Lower lobe of right lung (tissue), 2 donors: ENCODE data around the gene ZNF484. TPM values are rescaled to one million over a fixed set of nuclear protein-coding genes. Genes with fewer than 3 reads are reported as not detected.
"Not testable (repeated sequence)": the region's sequence is repeated elsewhere in the genome, so short reads cannot be mapped to it uniquely, and the experiment has no call there.

ENCODE experiments used
- ATAC-seq, 2 donors: fragments of 200-7000 bp; cut with Tn5 transposase; one replicate each; pipeline ENCODE4 v1.9.1; 2020 to 2022; ENCODE audit warnings: mild to moderate bottlenecking in 2 of 2, moderate library complexity in 2 of 2
- DNase-seq: peaks from one replicate; pipeline ENCODE4 v3.0.0-alpha.2; 2020
- H3K27ac ChIP-seq: fragments of 200-600 bp; one replicate; pipeline ENCODE4 v1.8.0; 2022
- H3K27me3 ChIP-seq: fragments of 200-600 bp; one replicate; pipeline ENCODE4 v1.8.0; 2022; ENCODE audit warnings: low read depth
- H3K36me3 ChIP-seq: fragments of 200-600 bp; one replicate; pipeline ENCODE4 v1.8.0; 2022; ENCODE audit warnings: mild to moderate bottlenecking
- H3K4me1 ChIP-seq: fragments of 200-600 bp; one replicate; pipeline ENCODE4 v1.8.0; 2022
- H3K4me3 ChIP-seq: fragments of 200-600 bp; one replicate; pipeline ENCODE4 v1.8.0; 2022; ENCODE audit warnings: mild to moderate bottlenecking
- H3K9me3 ChIP-seq: fragments of 200-600 bp; one replicate; pipeline ENCODE4 v1.8.0; 2022
- intact Hi-C: fragments of 100-400 bp; cut with DNase I; formaldehyde crosslinking; loops from one replicate; pipeline ENCODE4 v1.11.0; 2022
- total RNA-seq: library from RNA; stranded (reverse); fragmentation: NEBNext Ultra II Directional; extraction: Animal tissue kit (Norgen Biotek cat#: 25700); gene quantifications from one replicate; pipeline ENCODE4 v1.2.1, GENCODE V29; 2021
- TF ChIP-seq, protein P1 (sequence below): fragments of 200-600 bp; IDR thresholded peaks from one replicate; pipeline ENCODE4 v1.8.0; 2022; ENCODE audit warnings: antibody characterized with exemption, mild to moderate bottlenecking
- donor health status: DM: no; HTN: yes; CAD: no; lungs with severe emphysema.

The ZNF484 gene
- total RNA-seq, 1 donor from 2014 or later = 9.0 TPM

DNA sequence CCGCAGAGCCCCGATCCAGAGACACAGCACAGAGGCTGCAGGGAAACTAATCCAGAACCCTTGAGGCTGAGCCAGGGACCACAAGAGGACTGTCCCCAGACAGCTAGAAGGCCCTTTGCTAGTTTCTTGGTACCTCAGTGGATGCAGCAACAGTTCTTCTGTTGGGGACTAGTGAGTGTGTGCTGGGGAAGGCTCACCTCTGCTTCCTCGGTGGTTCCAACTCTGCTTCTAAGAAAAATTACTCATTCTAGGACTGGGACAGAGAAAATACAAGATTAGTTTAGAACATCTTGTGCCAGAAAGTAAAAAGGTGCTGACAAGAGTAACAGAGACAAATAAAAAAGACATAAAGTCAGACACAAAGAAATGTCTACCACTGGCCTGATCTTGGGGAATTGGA lies 19.5 kb upstream of the ZNF484 start:
- ATAC-seq = no peak
- TF ChIP-seq, protein P1, sequence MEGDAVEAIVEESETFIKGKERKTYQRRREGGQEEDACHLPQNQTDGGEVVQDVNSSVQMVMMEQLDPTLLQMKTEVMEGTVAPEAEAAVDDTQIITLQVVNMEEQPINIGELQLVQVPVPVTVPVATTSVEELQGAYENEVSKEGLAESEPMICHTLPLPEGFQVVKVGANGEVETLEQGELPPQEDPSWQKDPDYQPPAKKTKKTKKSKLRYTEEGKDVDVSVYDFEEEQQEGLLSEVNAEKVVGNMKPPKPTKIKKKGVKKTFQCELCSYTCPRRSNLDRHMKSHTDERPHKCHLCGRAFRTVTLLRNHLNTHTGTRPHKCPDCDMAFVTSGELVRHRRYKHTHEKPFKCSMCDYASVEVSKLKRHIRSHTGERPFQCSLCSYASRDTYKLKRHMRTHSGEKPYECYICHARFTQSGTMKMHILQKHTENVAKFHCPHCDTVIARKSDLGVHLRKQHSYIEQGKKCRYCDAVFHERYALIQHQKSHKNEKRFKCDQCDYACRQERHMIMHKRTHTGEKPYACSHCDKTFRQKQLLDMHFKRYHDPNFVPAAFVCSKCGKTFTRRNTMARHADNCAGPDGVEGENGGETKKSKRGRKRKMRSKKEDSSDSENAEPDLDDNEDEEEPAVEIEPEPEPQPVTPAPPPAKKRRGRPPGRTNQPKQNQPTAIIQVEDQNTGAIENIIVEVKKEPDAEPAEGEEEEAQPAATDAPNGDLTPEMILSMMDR = no peak
- no peaks in the 10 kb centered on the region for H3K27me3 ChIP-seq
- no peaks in the 10 kb centered on the region for H3K9me3 ChIP-seq
- no peak overlapping the region for H3K27ac ChIP-seq
- DNase-seq = no peak
- H3K36me3 ChIP-seq = no peaks in the 10 kb centered on the region
- no peaks in the 10 kb centered on the region for H3K4me1 ChIP-seq
- intact Hi-C loops = no loop called here
- no peak overlapping the region for H3K4me3 ChIP-seq

DNA sequence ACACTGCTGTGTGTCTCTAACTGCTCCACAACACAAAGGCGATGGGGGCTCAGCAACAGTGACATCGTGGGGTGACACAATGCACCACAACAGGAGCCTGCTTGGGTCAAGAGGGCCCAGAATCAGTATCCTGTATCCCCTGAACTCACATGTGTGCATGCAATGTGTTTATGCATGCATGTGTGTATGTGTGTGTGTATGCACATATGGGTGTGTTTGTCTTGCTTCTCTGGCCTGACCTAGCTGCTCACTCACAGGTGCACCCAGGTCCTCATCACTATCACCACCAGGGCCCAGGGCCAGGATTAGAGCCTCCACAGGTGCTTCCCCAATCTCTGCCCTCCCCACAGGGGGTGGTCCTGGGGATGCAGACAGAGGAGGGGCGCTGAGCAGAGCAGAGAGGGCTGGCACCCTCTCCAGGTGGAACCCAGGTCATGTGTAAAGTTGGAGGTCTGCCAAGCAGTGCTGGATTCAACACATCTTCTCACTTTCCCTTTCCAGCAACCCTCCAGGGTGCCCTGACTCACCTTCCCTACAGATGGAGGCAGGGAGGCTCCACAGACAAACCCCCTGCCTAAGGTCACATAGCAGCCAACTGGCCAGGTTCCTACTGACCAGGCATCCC lies 18.1 kb upstream of the ZNF484 start:
- no peaks in the 10 kb centered on the region for H3K36me3 ChIP-seq
- no peak for DNase-seq
- ATAC-seq = no peak
- no peak overlapping the region for H3K4me3 ChIP-seq
- H3K4me1 ChIP-seq = no peaks in the 10 kb centered on the region
- H3K27me3 ChIP-seq = no peaks in the 10 kb centered on the region
- no peak overlapping the region for H3K27ac ChIP-seq
- intact Hi-C loops = no loop called here
- H3K9me3 ChIP-seq = no peaks in the 10 kb centered on the region
- TF ChIP-seq, protein P1 = no peak

DNA sequence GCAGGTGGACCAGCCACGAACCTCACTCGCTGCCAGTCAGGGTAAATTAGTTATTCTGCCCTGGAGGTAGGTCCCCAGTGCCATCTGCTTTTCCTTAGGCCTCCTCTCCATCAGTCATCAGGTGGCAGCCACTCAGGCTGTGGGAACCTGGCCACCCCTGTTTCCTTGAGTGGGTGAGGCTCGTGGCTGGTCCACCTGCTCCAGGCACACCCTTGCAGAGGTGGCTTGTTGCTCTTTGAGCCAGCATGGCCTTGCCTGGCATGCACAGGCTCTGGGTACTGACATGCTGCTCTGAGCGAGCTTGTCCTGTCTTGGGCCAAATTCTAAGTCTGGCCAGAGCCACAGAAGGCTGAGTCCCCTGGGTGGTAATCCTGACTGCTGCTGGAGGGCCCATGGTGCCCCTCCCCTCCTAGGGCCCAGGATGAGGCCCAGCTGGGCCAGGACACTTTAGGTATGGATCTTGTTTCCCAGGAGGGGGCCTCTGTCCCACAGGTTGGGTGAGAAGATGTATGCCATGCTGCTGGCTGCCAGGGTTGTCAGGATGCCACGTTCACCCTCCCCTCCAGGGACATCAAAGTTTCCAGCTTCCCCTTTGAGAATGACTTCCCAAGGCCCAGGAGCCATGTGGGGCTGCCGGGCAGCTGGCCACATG lies 17.0 kb upstream of the ZNF484 start:
- no peak overlapping the region for H3K4me3 ChIP-seq
- H3K9me3 ChIP-seq = no peaks in the 10 kb centered on the region

DNA sequence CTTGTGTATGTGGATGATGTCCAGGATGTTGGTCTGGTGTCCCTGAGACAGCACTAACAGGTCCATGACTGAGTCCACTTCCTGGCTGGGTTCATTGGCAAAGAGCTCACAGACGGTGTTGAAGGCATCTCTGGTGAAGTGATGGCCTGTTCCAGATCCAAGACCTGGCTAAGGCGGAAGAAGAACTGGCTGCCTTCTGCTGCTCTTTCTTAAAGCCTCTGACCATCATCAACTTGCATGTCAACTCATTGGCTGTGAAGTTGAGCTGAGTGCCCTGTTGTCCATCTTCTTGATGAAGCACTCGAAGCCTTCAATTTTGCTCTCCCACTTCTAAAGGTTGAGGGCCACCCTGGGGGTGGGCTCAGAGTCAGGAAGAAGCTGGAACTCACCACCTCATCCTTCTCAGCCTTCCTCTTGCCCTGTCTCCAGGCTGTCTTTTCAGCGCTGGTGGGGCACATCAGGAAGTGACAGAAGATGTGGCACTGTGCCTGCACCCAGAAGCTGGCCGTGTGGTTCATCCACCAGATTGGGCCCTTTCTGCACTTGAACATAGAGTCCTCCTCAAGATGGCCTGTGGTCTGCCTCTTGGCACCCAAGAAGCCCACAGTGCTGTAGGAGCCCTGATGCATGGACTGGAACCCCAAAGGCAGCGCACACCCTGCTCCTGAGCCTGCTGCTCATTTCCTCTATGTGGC lies 16.2 kb upstream of the ZNF484 start:
- H3K36me3 ChIP-seq, H3K27me3 ChIP-seq, H3K4me1 ChIP-seq, ATAC-seq, H3K27ac ChIP-seq, intact Hi-C loops, H3K9me3 ChIP-seq, DNase-seq, H3K4me3 ChIP-seq: not testable (repeated sequence)

More for the DNA sequence above, 17.0 kb upstream of the ZNF484 start:
- H3K27me3 ChIP-seq = no peaks in the 10 kb centered on the region
- TF ChIP-seq, protein P1 = no peak
- no peak for DNase-seq
- H3K36me3 ChIP-seq = no peaks in the 10 kb centered on the region
- H3K4me1 ChIP-seq = no peaks in the 10 kb centered on the region
- no peak overlapping the region for H3K27ac ChIP-seq
- ATAC-seq = no peak
- intact Hi-C loops = no loop called here

DNA sequence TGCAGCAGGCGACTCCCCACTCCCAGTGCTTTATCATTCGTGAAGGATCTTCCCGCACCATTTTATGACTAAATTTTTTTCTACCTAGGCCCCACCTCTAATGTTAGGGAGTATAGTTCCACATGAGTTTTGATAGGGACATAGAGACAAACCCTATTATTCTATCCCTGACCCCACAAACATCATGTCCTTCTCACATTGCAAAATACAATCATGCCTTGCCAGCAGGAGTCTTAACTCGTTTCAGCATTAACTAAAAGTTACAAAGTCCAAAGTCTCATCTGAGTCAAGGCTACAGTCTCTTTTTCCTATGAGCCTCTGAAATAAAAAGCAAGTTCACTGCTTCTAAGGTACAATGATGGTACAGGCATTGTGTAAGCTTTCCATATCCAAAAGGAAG lies 14.4 kb upstream of the ZNF484 start:
- H3K4me3 ChIP-seq, H3K27me3 ChIP-seq, ATAC-seq, H3K27ac ChIP-seq, H3K9me3 ChIP-seq, intact Hi-C loops, DNase-seq, H3K4me1 ChIP-seq, H3K36me3 ChIP-seq: not testable (repeated sequence)

DNA sequence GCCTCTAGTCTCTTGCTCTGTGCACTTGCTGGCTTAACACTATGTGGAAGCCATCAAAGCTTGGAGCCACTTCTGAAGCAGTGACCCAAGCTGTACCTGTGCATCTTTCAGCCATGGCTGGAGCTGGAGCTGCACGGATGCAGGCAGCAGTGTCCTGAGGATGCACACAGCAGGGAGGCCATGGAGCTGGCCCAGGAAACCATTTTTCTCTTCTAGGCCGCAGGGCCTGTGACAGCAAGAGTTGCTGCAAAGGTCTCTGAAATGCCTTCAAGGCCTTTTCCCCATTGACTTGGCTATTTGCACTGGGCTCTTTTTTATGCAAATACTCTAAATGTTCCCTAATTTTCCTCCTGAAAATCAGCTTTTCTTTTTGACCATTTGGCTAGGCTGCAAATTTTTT lies 12.9 kb upstream of the ZNF484 start:
- no peaks in the 10 kb centered on the region for H3K4me1 ChIP-seq
- TF ChIP-seq, protein P1 = no peak
- DNase-seq (no peak), ATAC-seq (no peak)
- no peaks in the 10 kb centered on the region for H3K27me3 ChIP-seq
- H3K4me3 ChIP-seq = no peak overlapping the region
- H3K36me3 ChIP-seq = no peaks in the 10 kb centered on the region
- no peaks in the 10 kb centered on the region for H3K9me3 ChIP-seq
- intact Hi-C loops = no loop called here
- H3K27ac ChIP-seq = no peak overlapping the region
